ENCODE measurements around the gene TXNRD2. TPM values are rescaled to one million over a fixed set of nuclear protein-coding genes. Genes with fewer than 3 reads are reported as not detected.

Gene TXNRD2
- total and polyA plus RNA-seq, 2 of the 4 experiments (the other 2 are of a cell fraction) = 15.6 to 25.7 TPM

- Histone ChIP-seq H3K27ac (ENCODE audit: insufficient read depth, low read length) (no peak overlapping the region), H2AK5ac (ENCODE audit: low read depth, low read length) (no peak overlapping the region), H3K9ac (ENCODE audit: low read depth, low read length) (no peak overlapping the region), H3K56ac (ENCODE audit: extremely low read depth, insufficient read depth, low read length) (no peak overlapping the region), H4K5ac (ENCODE audit: low read depth, low read length) (no peak overlapping the region), H3K9me3 (ENCODE audit: control insufficient read depth, insufficient read depth, low read length) (no peaks in the 10 kb centered on the region; the same call in 1 of the 2 replicates), H3K4me1 (ENCODE audit: control insufficient read depth, insufficient read depth, low read length) (no peaks in the 10 kb centered on the region), H4K91ac (ENCODE audit: insufficient read depth, low read depth, low read length) (no peak overlapping the region), H2BK120ac (ENCODE audit: low read depth, low read length) (no peak overlapping the region), H2BK20ac (ENCODE audit: low read depth, low read length) (no peak overlapping the region), H3K4me2 (ENCODE audit: low read depth, low read length) (no peak overlapping the region), H3K4ac (ENCODE audit: low read depth, low read length) (no peak overlapping the region), H3K9me1 (ENCODE audit: insufficient read depth, low read length) (peaks cover 4% of the 10 kb centered on the region; the same call in 1 of the 2 replicates), H3K27me3 (ENCODE audit: control insufficient read depth, insufficient read depth, low read length) (no peaks in the 10 kb centered on the region), H3K79me1 (ENCODE audit: low read depth in 1 of 2, low read length in 2 of 2) (no peaks in the 10 kb centered on the region), H3K4me3 (ENCODE audit: insufficient read depth, low read depth, low read length) (no peak overlapping the region), H4K20me1 (ENCODE audit: insufficient read depth, low read length) (no peaks in the 10 kb centered on the region), H2BK5ac (ENCODE audit: low read depth, low read length, poor library complexity, severe bottlenecking) (no peak overlapping the region), H2AK9ac (replicated peaks; ENCODE audit: low read depth, low read length, poor library complexity) (no peak overlapping the region), H4K8ac (ENCODE audit: low read depth in 2 of 2, low read length in 2 of 2) (no peak overlapping the region), H3K36me3 (ENCODE audit: control insufficient read depth, insufficient read depth, low read length) (peaks cover 51% of the 10 kb centered on the region), H3K14ac (replicated peaks; ENCODE audit: low read depth, low read length) (no peak overlapping the region), H2AFZ (replicated peaks; ENCODE audit: low read length, poor library complexity) (no peak overlapping the region), H3K23ac (ENCODE audit: low read depth, low read length) (no peak overlapping the region), H2BK15ac (ENCODE audit: low read depth, low read length) (no peak overlapping the region), H3K18ac (ENCODE audit: low read depth, low read length) (no peak overlapping the region)
- ATAC-seq (ENCODE audit: low read depth) (no peak), DNase-seq (no peak)
- POLR2A ChIA-PET (ENCODE audit: unreplicated experiment) = no interaction called here
- in situ Hi-C loops (cut with MboI; ENCODE audit: low sequenced_read_pairs) (no loop called here), intact Hi-C loops (cut with micrococcal nuclease) (no loop called here), dilution Hi-C loops (cut with HindIII; ENCODE audit: low sequenced_read_pairs, unreplicated experiment) (no loop called here)
- WGBS, 2 experiments (ENCODE audit: extremely low coverage in 2 of 2, insufficient read length in 1 of 2) = 87% methylated on average over 4 of the region's 13 CpGs; no CpG with 5 or more reads in 1 of the 2 experiments
- CTCF ChIA-PET = no interaction called here
- TF ChIP-seq, protein P1, sequence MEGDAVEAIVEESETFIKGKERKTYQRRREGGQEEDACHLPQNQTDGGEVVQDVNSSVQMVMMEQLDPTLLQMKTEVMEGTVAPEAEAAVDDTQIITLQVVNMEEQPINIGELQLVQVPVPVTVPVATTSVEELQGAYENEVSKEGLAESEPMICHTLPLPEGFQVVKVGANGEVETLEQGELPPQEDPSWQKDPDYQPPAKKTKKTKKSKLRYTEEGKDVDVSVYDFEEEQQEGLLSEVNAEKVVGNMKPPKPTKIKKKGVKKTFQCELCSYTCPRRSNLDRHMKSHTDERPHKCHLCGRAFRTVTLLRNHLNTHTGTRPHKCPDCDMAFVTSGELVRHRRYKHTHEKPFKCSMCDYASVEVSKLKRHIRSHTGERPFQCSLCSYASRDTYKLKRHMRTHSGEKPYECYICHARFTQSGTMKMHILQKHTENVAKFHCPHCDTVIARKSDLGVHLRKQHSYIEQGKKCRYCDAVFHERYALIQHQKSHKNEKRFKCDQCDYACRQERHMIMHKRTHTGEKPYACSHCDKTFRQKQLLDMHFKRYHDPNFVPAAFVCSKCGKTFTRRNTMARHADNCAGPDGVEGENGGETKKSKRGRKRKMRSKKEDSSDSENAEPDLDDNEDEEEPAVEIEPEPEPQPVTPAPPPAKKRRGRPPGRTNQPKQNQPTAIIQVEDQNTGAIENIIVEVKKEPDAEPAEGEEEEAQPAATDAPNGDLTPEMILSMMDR (conservative IDR thresholded peaks at IDR 0.05; ENCODE audit: low read depth, low read length) = no peak
- TF ChIP-seq, protein P2, sequence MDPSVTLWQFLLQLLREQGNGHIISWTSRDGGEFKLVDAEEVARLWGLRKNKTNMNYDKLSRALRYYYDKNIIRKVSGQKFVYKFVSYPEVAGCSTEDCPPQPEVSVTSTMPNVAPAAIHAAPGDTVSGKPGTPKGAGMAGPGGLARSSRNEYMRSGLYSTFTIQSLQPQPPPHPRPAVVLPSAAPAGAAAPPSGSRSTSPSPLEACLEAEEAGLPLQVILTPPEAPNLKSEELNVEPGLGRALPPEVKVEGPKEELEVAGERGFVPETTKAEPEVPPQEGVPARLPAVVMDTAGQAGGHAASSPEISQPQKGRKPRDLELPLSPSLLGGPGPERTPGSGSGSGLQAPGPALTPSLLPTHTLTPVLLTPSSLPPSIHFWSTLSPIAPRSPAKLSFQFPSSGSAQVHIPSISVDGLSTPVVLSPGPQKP (IDR thresholded peaks at IDR 0.05; ENCODE audit: borderline replicate concordance, low read depth, low read length) = no peak
- TF ChIP-seq RFX5 (IDR thresholded peaks at IDR 0.05; ENCODE audit: low read depth, low read length) (no peak), POLR2A (IDR thresholded peaks at IDR 0.05; ENCODE audit: low read depth, low read length) (no peak)
- TF ChIP-seq, protein P3, sequence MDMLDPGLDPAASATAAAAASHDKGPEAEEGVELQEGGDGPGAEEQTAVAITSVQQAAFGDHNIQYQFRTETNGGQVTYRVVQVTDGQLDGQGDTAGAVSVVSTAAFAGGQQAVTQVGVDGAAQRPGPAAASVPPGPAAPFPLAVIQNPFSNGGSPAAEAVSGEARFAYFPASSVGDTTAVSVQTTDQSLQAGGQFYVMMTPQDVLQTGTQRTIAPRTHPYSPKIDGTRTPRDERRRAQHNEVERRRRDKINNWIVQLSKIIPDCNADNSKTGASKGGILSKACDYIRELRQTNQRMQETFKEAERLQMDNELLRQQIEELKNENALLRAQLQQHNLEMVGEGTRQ (IDR thresholded peaks at IDR 0.05; ENCODE audit: low read depth, low read length) = no peak
- no TSS peak for BruUV-seq (replicated peaks)
Observed at GRCh38 chr22:19915287-19915954, 26.2 kb downstream of the TXNRD2 start.

Measured in IMR-90 (cell line).